Medulla oblongata (tissue), 1 donor: ENCODE data around the gene KNCN.

Source experiments
- DNase-seq: peaks from one replicate; pipeline ENCODE4 v3.0.0-alpha.2; 2015; ENCODE audit errors: extremely low spot score

Gene KNCN

DNA sequence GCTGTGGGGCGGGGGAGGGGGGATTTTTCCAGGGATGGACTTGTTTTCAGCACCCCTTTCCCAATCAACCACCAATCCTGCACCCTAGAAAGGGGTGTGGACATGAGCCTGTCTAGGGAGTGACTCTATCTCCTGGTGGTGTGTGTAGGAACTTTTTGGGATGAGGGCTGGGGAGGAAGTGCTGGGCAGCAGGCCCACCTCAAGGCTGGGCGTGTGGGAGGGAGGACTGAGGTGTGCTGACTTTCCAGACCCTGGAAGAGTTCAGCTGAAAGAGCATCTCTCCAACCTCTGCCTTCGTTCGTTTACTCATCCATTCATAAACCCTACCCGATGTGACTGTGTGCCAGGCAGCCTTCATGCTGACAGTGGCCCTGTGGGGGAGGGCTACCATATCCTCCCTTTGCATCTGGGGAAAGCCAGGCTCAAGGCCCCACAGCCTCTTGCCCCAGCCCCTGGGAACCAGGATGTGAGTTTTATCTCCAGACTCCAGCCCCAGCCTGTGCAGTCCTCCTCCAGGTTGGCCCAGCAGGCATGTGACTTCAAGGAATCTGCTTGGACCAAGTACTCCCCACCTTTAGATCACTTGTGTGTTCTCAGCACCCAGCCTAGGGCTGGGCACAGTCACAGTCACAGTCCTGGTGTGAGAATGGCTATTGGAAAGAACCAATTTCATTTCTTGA lies 6.7 kb downstream of the KNCN start:
- no peak for DNase-seq

DNA sequence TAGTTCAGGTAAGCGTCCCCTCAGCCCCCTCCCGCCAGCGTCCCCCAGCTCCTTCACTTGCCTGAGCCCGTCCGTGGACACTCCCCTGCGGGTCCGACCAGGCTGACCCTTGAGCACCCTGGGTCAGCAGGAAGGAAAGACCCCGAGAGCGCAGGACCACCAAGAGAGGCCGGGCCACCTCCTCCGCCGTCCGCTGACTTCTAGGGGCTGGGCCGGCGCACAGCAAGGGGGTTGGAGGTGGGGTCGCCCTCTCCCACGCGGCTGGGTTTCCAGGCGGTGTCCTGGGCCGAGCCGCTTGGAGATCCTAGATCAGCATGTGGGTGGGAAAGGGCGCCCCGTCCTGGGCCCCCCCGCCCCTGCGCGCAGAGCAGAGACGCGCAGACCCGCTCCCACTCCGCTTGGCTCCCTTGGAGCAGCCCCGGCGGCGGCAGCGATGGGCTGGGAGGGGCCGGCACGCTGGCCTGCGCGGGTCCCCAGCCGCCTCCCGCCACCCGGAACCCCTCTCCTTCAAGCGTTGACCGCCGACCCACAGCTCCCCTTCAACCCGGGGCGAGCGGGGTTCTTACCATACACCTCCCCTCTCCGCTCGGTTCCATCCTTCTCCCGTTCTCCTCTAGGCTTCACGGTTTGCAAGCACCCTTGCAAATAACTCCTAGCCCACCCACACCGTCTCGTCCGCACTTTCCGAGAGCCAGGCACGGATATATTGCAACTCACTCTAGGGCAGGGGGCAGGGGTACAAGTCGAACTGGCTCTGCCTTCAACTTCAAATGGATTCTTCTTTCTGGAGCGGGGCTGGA lies 7.5 kb downstream of the KNCN start:
- DNase-seq: no peak

- no peak for DNase-seq
These were observed 8.1 kb downstream of the KNCN start for GRCh38 chr1:46543382-46543760.

GRCh38 chr1:46539972-46540371 lies 11.5 kb downstream of the KNCN start:
- DNase-seq: no peak

GRCh38 chr1:46538147-46538546 lies 13.3 kb downstream of the KNCN start:
- DNase-seq: no peak

GRCh38 chr1:46537651-46538050 lies 13.8 kb downstream of the KNCN start:
- DNase-seq: no peak

- no peak for DNase-seq
These were observed 14.9 kb downstream of the KNCN start for GRCh38 chr1:46536527-46536926.

DNA sequence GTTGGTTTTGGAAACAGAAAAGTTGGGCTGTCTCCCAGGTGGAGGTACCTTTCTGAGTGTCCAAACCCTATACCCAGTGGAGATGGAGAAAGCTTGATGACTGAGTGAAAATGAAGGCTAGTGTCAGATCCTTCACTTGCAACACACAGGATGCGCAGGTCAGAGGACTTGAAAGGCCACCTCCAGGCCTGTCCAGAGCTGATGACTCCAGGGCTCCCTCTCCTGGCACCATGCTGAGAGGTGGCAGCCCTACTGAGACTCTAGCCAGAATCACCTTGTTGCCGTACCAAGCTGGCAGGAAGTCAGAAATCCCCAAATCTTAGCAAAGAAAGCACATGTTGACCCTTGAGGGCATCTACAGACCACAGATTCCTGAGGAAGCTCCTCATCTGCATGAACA lies 16.4 kb downstream of the KNCN start:
- DNase-seq: no peak

- DNase-seq: no peak
These were observed 18.1 kb downstream of the KNCN start for GRCh38 chr1:46533179-46533864.

- DNase-seq: peak; percentile 70
These were observed 18.8 kb downstream of the KNCN start for GRCh38 chr1:46532498-46533178.

GRCh38 chr1:46532095-46532494 lies 19.4 kb downstream of the KNCN start:
- DNase-seq: no peak

- DNase-seq: no peak
These were observed 20.5 kb downstream of the KNCN start for GRCh38 chr1:46530791-46531409.

DNA sequence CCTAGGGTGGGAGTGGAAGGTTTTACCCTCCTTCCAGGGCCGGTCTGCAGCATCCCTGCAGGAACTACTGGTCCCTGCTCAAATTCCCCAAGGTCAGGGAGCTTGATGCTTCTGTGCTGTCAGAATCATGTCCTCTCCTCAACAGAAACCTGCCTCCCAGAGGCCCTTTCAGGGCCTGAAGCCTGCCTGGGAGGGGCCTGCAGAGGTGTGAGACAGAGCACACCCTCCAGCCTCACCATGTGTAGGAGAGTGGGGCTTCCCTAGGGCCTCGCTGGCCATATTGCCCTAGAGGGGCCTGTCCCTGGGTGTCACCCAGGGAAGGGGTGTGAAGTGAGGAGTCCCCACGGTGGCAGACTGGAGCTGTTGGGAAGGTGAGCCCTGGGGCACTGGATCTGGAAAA lies 21.1 kb downstream of the KNCN start:
- DNase-seq: no peak

DNA sequence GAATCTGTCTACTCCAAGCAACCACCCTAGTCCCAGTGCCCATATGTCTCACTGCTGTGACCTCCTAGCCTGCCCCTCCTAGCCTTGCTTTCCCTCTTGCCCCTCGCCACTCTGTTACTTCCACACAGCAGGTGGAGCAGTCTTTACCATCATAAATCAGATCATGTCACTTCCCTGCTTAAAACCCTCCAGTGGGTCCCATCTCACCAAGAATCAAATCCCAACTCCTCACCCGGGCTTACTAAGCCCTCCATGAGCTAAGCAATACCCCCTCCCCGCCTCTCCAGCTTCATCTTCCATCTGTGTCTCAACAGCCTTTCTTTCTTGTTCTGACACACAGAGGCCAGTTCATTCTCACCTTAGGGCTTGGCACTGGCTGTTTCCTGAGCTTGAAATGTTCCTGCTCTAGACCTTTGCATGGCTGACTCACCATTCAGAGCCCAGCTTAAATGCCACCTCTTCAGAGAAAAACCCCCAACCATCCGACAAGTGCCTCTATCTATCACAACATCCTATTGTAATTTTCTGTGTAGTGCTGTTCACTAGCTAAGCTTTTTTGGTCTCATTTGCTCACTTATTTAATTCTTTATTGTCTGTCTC lies 22.3 kb downstream of the KNCN start:
- no peak for DNase-seq

DNA sequence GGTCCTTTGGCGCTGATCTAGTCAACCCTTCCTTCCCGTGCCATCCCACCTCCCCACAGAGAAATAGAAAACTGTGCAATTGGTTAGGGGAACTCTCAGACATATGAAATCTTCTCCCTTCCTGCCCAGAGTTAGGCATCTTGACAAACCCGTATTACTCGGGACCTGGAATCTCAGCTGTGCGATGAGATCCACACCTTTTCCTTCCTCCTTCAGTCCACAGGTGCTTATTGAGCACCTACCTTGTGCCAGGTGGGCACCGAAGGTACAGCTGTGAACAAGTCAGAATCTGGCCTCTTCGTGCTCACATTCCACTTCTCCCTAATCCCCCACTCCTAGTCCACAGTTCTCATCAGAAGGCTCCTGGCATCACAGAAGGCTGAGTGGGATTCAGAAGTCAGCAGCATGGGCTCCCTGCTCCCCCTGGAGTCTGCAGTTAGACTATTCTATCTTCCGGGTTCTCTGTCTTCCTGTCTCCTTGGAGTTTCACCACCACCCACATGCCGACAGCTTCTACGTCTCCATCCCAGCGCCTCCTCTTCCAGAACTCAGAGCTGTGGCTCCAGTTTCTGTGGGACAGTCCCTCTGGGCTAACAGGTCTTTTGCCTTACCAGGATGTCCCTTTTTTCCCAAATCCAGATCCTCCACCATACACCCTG lies 23.0 kb downstream of the KNCN start:
- no peak for DNase-seq

GRCh38 chr1:46527474-46528296 lies 23.8 kb downstream of the KNCN start:
- peak; percentile 87 for DNase-seq

- DNase-seq: no peak
These were observed 24.7 kb downstream of the KNCN start for GRCh38 chr1:46526691-46527291.

GRCh38 chr1:46526013-46526690 lies 25.3 kb downstream of the KNCN start:
- no peak for DNase-seq
